Calu3 (cell line): Measurements from ENCODE around the gene LGR4. TPM values are rescaled to one million over a fixed set of nuclear protein-coding genes. Genes with fewer than 3 reads are reported as not detected.

Experiments
- BruUV-seq: library from RNA; stranded (reverse); fragments of 400-500 nt; replicated peaks from 2 replicates; lab custom pipeline; 2021; lab: Mats Ljungman, UMichigan
- CTCF ChIA-PET: fragments of 300-600 bp; sonication (Branson Sonifier 250); formaldehyde crosslinking; loops from one replicate; lab custom pipeline; 2022; ENCODE audit warnings: antibody characterized with exemption; lab: Charles Lee
- DNase-seq: peaks from one replicate; pipeline ENCODE4 v3.0.0; 2022
- H3K27ac Mint-ChIP-seq: one replicate; pipeline ENCODE4 v1.8.0; 2022; ENCODE audit warnings: mixed read lengths; ENCODE audit not compliant: unreplicated experiment
- H3K27me3 Mint-ChIP-seq: one replicate; pipeline ENCODE4 v1.8.0; 2022; ENCODE audit warnings: mixed read lengths; ENCODE audit not compliant: unreplicated experiment
- H3K36me3 Mint-ChIP-seq: one replicate; pipeline ENCODE4 v1.8.0; 2022; ENCODE audit warnings: mild to moderate bottlenecking, moderate library complexity, mixed read lengths; ENCODE audit not compliant: insufficient read depth, unreplicated experiment
- H3K4me1 Mint-ChIP-seq: one replicate; pipeline ENCODE4 v1.8.0; 2022; ENCODE audit warnings: mild to moderate bottlenecking, low read depth, mixed read lengths; ENCODE audit not compliant: unreplicated experiment
- H3K4me3 Mint-ChIP-seq: one replicate; pipeline ENCODE4 v1.8.0; 2022; ENCODE audit warnings: mild to moderate bottlenecking, low read depth, moderate library complexity, mixed read lengths; ENCODE audit not compliant: unreplicated experiment
- H3K9me3 Mint-ChIP-seq: one replicate; pipeline ENCODE4 v1.8.0; 2022; ENCODE audit warnings: low read depth, mixed read lengths; ENCODE audit not compliant: unreplicated experiment
- intact Hi-C: fragments of 100-400 bp; cut with micrococcal nuclease; formaldehyde crosslinking; loops from one replicate; pipeline ENCODE4 v1.10.0; 2022; ENCODE audit not compliant: unreplicated experiment
- total RNA-seq: library from RNA; stranded (reverse); gene quantifications from 2 replicates; pipeline ENCODE4 v1.2.3, GENCODE V29; 2022
- TF ChIP-seq, protein P1 (sequence below): fragments of 200-600 bp; IDR thresholded peaks from one replicate; pipeline ENCODE4 v1.8.0; 2022; ENCODE audit warnings: antibody characterized with exemption; ENCODE audit not compliant: unreplicated experiment

LGR4 gene
- total RNA-seq, 1 experiment from 2014 or later, result 50.0 TPM

- no peaks in the 10 kb centered on the region for H3K9me3 Mint-ChIP-seq
- H3K27me3 Mint-ChIP-seq, result no peaks in the 10 kb centered on the region
- H3K4me3 Mint-ChIP-seq, result no peak overlapping the region
- H3K36me3 Mint-ChIP-seq, result peaks cover 27% of the 10 kb centered on the region
- intact Hi-C loops, result no loop called here
- DNase-seq, result no peak
- CTCF ChIA-PET, result interaction anchor here (0.6 kb wide), 1 partner anchor 90 kb away, joined by 3 read pairs; no protein-coding TSS in a partner anchor
- TF ChIP-seq, protein P1, sequence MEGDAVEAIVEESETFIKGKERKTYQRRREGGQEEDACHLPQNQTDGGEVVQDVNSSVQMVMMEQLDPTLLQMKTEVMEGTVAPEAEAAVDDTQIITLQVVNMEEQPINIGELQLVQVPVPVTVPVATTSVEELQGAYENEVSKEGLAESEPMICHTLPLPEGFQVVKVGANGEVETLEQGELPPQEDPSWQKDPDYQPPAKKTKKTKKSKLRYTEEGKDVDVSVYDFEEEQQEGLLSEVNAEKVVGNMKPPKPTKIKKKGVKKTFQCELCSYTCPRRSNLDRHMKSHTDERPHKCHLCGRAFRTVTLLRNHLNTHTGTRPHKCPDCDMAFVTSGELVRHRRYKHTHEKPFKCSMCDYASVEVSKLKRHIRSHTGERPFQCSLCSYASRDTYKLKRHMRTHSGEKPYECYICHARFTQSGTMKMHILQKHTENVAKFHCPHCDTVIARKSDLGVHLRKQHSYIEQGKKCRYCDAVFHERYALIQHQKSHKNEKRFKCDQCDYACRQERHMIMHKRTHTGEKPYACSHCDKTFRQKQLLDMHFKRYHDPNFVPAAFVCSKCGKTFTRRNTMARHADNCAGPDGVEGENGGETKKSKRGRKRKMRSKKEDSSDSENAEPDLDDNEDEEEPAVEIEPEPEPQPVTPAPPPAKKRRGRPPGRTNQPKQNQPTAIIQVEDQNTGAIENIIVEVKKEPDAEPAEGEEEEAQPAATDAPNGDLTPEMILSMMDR, result no peak
- H3K27ac Mint-ChIP-seq, result no peak overlapping the region
- BruUV-seq, result no TSS peak
- peaks cover 17% of the 10 kb centered on the region for H3K4me1 Mint-ChIP-seq
Measured at GRCh38 chr11:27509908-27510307, 37.3 kb upstream of the LGR4 start.

DNA sequence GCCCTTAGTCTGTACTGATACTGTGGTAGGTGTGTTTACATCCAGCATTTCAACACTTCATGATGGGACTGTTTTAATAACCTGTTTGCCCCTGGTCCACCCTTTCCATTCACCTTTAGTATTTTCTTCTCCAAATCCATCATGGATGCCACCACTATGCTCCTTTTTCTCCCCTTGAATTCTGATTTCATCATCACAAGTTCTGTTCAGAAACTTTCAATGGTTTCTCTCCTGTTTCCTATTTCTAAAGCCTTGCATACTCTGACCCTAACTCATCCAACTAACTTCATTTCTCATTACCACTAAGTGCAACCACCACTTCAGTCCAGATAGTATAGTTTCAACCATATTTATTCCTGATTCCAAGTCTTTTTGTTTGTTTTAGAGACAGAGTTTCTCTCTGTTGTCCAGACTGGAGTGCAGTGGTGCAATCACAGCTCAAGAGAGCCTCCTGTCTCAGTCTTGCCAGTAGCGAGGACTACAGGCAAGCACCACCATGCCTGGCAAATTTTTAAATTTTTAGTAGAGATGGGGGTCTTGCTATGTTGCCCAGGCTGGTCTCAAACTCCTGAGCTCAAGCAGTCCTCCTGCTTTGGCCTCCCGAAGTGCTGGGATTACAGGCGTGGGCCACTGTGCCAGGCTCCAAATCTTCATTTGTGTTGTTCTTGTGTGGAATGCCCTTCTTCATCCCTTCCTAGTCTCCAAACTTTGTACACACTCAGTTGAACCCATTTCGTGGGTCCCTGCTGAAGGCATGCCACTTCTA lies 35.1 kb upstream of the LGR4 start:
- H3K27ac Mint-ChIP-seq, result peak overlapping the region; percentile 98

DNA sequence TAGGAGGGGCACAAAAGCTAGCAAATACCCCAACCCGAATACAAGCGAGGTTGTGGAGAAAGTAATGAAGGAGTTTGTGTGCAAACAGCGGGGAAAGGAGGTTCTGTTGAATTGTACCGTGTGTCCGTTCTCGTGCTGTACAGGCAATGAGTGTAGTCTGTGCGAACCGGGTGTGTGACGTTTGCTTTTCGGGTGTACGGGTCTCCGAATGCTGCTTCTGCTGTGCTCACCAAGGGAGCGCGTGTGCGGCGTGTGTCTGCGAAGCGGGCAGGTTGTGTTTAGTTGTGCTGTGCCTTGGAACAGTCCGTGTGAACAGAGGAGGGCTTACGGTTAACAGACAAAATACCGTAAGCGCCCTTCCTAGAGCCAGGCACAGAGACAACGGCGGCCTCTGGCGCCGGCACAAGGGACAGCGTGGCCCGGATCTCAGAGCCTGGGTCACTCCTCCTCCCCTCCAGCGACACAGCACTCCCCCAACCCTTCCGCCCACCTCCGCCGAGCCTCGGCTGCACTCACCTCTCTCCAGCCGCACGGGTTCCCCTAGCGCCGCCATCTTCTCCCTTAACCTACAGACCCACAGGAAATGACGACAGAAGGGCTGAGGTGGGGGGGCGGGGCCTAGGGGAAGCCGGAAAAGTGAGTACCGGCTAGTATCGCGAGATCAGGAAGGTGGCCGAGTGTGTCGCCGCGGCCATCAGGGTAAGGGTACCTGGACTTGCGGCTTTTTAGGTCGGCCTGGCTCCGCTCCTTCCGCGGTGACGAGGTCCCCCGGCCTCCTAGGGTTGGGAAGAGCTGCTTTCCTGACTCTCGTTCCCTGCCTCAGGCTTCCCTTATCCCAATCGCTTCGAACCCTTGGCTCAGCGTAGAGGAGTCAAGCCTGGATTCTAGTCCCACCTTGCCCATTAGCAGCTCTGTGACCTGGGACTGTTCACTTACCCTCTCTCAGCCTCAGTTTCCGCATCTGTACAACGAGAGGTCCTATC lies 33.9 kb upstream of the LGR4 start, which contains the start of gene LIN7C:
LIN7C (minus strand) TSS at position 570 of the 983 bp plus-strand sequence; CDS start at position 553, 17 bp downstream.
- intact Hi-C loops, result no loop called here
- H3K4me1 Mint-ChIP-seq, result peaks cover 25% of the 10 kb centered on the region
- BruUV-seq, result TSS peak; percentile 57
- peak; percentile 86 for DNase-seq
- CTCF ChIA-PET, result no interaction called here
- H3K27ac Mint-ChIP-seq, result peak within 1 kb of the TSS; percentile 98
- peaks cover 27% of the 10 kb centered on the region for H3K36me3 Mint-ChIP-seq
- H3K27me3 Mint-ChIP-seq, result no peaks in the 10 kb centered on the region
- TF ChIP-seq, protein P1, result no peak
- H3K9me3 Mint-ChIP-seq, result no peaks in the 10 kb centered on the region
- H3K4me3 Mint-ChIP-seq, result peak within 1 kb of the TSS; percentile 93

More for the DNA sequence above, 35.1 kb upstream of the LGR4 start:
- CTCF ChIA-PET, result interaction anchor here (0.6 kb wide), 1 partner anchor 1460 kb away, joined by 6 read pairs; no protein-coding TSS in a partner anchor
- intact Hi-C loops, result no loop called here
- Mint-ChIP-seq H3K36me3 (peaks cover 27% of the 10 kb centered on the region), H3K4me3 (peak overlapping the region; percentile 93), H3K27me3 (no peaks in the 10 kb centered on the region), H3K4me1 (peaks cover 17% of the 10 kb centered on the region), H3K9me3 (no peaks in the 10 kb centered on the region)
- TF ChIP-seq, protein P1, result no peak
- no TSS peak for BruUV-seq
- no peak for DNase-seq

DNA sequence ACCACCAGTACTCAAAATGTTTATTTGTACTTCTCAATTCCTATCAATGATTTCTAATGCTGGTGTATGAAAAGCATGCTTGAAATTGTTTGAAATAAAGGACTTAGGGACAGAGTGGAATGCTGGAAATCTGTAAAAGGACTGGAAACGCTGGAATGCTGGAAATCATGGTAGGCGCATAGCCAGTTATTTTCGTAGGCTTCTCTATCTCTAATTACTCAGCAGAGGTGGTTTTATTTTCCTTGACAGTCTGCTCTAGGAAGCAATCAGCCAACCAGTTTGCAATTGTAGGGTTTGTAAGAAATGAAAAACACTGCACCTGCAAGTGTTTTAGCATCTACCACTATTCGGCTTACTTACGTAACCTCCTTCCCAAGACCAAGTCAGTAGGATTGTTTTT lies 33.2 kb upstream of the LGR4 start:
- Mint-ChIP-seq H3K9me3 (no peaks in the 10 kb centered on the region), H3K27me3 (no peaks in the 10 kb centered on the region), H3K27ac (peak overlapping the region; percentile 98), H3K4me1 (peaks cover 25% of the 10 kb centered on the region), H3K4me3 (peak overlapping the region; percentile 93), H3K36me3 (peaks cover 27% of the 10 kb centered on the region)
- DNase-seq, result no peak
- intact Hi-C loops, result no loop called here
- CTCF ChIA-PET, result no interaction called here
- no TSS peak for BruUV-seq
- TF ChIP-seq, protein P1, result no peak
